RWPE2 (cell line): ENCODE measurements around the gene ASF1B.

Experiments used
- ATAC-seq: fragments of 200-7000 bp; cut with Tn5 transposase; 3 replicates; pipeline ENCODE4 v1.9.1; 2021; ENCODE audit warnings: low read depth
- DNase-seq: peaks from one replicate; pipeline ENCODE4 v3.0.0-alpha.2; 2020; ENCODE audit warnings: low spot score
- H3K27ac ChIP-seq: fragments of 450-650 bp; 2 replicates; pipeline ENCODE4 v1.5.1; 2017; ENCODE audit warnings: mild to moderate bottlenecking; ENCODE audit not compliant: poor library complexity, severe bottlenecking
- H3K27me3 ChIP-seq: fragments of 250-450 bp; sonication (Bioruptor Pico); 2 replicates; pipeline ENCODE4 v1.5.1; 2021; ENCODE audit warnings: mild to moderate bottlenecking, moderate library complexity; ENCODE audit not compliant: insufficient read depth, poor library complexity, severe bottlenecking
- H3K36me3 ChIP-seq: fragments of 250-450 bp; sonication (Bioruptor Pico); 2 replicates; pipeline ENCODE4 v1.5.1; 2020; ENCODE audit warnings: low read depth, mild to moderate bottlenecking, moderate library complexity
- H3K4me1 ChIP-seq: fragments of 250-450 bp; sonication (Bioruptor Pico); 2 replicates; pipeline ENCODE4 v1.5.1; 2021; ENCODE audit warnings: mild to moderate bottlenecking, moderate library complexity; ENCODE audit not compliant: insufficient read depth, poor library complexity, severe bottlenecking
- H3K4me3 ChIP-seq: fragments of 250-450 bp; sonication (Bioruptor Pico); 2 replicates; pipeline ENCODE4 v1.5.1; 2021; ENCODE audit warnings: mild to moderate bottlenecking, moderate library complexity; ENCODE audit not compliant: severe bottlenecking
- H3K9me3 ChIP-seq: fragments of 250-450 bp; sonication (Bioruptor Pico); 2 replicates; pipeline ENCODE4 v1.5.1; 2021; ENCODE audit warnings: mild to moderate bottlenecking, moderate library complexity; ENCODE audit not compliant: severe bottlenecking
- TF ChIP-seq, protein P1 (sequence below): fragments of 450-650 bp; IDR thresholded peaks from one replicate; pipeline ENCODE4 v1.5.1; 2017; ENCODE audit warnings: mild to moderate bottlenecking, moderate library complexity; ENCODE audit not compliant: poor library complexity, severe bottlenecking

ASF1B gene

DNA sequence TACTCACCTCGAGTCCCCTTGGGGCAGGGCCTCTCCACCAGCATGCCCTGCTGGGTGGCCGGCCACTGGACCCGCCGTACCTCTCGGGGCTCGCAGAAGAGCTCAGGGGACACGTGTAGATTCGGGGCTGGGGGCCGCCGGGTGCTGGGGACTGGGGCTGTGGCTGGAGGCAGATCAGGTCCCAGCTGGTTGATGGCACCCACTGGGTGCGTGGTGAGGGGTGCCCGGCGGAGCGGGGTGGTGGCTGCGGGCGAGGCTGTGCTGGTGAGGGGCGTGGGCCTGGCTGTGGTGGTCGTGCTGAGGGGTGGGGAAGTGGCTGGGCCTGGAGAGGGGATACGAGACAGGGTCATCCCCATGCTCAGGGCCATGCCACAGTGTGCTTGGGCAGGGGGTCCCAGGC, 24.9 kb upstream of the ASF1B start:
- H3K9me3 ChIP-seq: no peaks in the 10 kb centered on the region
- TF ChIP-seq, protein P1, sequence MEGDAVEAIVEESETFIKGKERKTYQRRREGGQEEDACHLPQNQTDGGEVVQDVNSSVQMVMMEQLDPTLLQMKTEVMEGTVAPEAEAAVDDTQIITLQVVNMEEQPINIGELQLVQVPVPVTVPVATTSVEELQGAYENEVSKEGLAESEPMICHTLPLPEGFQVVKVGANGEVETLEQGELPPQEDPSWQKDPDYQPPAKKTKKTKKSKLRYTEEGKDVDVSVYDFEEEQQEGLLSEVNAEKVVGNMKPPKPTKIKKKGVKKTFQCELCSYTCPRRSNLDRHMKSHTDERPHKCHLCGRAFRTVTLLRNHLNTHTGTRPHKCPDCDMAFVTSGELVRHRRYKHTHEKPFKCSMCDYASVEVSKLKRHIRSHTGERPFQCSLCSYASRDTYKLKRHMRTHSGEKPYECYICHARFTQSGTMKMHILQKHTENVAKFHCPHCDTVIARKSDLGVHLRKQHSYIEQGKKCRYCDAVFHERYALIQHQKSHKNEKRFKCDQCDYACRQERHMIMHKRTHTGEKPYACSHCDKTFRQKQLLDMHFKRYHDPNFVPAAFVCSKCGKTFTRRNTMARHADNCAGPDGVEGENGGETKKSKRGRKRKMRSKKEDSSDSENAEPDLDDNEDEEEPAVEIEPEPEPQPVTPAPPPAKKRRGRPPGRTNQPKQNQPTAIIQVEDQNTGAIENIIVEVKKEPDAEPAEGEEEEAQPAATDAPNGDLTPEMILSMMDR: no peak
- no peak overlapping the region for H3K27ac ChIP-seq
- no peaks in the 10 kb centered on the region for H3K27me3 ChIP-seq
- DNase-seq: no peak
- no peaks in the 10 kb centered on the region for H3K4me1 ChIP-seq
- no peak overlapping the region for H3K4me3 ChIP-seq
- ATAC-seq: no peak
- H3K36me3 ChIP-seq: no peaks in the 10 kb centered on the region

DNA sequence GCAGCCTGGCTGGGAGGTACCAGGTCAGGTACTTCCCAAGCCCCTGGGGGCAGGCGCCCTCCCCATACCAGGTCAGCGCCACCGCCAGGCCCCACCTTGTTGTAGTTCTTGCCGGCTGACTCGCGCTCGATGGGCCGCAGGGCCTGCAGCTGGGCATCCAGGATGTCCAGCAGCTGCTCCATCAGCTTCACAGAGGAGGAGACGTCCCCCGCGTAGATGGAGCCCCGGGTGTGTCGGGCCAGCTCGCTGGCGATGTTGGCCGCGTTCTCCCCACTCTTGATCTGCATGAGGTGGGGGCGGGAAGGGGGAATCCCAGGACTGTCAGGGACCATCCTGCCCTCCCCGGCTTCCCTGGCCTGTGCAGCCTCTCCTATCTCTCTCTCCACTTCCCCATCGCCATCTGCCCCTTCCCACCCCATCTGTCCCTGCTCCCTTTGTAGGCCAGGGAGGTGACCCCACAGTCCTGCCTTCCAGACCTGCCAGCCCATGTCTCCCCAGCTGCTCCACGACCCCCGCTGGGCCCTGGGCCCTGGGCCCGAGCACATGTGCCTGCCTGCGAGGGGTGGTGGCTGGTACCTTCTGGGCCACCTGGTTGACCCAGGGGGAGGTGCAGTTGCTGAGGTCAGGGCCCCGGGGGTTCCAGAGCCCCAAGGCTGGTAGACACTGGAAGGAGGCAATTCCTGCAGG, 23.8 kb upstream of the ASF1B start:
- H3K9me3 ChIP-seq: no peaks in the 10 kb centered on the region
- no peaks in the 10 kb centered on the region for H3K36me3 ChIP-seq
- no peak overlapping the region for H3K27ac ChIP-seq
- H3K27me3 ChIP-seq: no peaks in the 10 kb centered on the region
- no peak overlapping the region for H3K4me3 ChIP-seq
- no peak for ATAC-seq
- no peak for DNase-seq
- TF ChIP-seq, protein P1: no peak
- no peaks in the 10 kb centered on the region for H3K4me1 ChIP-seq

DNA sequence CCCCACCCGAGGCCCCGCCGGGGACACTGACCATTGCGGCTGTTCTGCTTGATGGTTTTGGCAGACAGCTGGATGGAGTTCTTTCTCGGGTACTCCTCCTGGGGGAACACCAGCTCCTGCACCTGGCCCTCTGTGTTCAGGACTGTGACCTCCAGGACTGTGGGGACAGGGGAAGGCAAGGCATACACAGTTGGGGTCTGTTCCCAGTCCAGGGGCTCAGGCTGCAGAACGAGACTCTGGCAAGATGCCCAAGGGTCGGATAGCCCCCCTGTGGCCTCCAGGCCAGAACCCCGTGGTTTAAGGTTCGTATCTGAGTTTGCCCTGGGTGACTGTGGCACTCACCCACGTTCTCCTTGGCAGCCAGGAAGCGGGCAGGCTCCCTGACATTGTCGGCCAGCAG, 22.7 kb upstream of the ASF1B start:
- no peaks in the 10 kb centered on the region for H3K36me3 ChIP-seq
- ATAC-seq (no peak), DNase-seq (no peak)
- H3K27me3 ChIP-seq: no peaks in the 10 kb centered on the region
- no peak overlapping the region for H3K27ac ChIP-seq
- no peak overlapping the region for H3K4me3 ChIP-seq
- no peaks in the 10 kb centered on the region for H3K4me1 ChIP-seq
- no peaks in the 10 kb centered on the region for H3K9me3 ChIP-seq
- TF ChIP-seq, protein P1: no peak

DNA sequence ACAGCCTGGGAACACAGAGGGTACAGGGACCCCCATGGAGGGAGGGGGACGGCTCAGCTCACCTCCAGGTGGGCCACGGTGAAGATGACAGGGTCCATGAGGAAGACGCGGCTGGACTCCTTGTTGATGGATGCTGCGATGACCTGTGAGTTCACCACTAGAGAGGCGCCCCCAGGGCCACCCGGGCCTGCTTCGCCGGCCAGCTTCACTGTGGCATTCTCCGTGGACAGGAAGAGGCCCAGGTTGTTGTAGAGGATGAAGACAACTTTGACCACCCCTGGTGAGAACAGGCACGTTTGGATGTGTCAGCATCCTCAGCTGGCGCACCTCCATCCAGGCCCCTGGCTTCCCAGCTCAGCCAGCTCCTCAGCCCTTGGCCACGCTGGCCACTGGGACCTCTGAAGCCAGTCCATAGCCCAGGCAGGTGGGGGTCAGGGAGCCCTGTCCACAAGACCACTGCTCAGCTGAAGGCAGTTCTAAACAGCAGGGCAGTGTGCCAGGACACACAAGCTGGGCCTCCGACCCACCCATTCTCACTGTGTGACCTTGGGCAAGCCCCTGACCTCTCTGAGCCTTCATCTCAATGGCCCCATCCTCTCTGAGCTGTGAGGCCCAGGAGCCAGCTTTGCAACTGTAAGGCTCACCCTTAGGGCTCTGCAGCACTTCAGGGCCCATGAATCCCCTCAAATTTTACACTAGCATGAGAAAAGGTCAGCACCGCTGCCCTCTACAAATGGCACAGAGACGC, 22.1 kb upstream of the ASF1B start:
- Histone ChIP-seq H3K4me1 (no peaks in the 10 kb centered on the region), H3K9me3 (no peaks in the 10 kb centered on the region), H3K36me3 (no peaks in the 10 kb centered on the region), H3K4me3 (no peak overlapping the region), H3K27ac (no peak overlapping the region), H3K27me3 (no peaks in the 10 kb centered on the region)
- TF ChIP-seq, protein P1: no peak
- DNase-seq (no peak), ATAC-seq (no peak)
